ENCODE measurements around the gene MRI1. TPM values are rescaled to one million over a fixed set of nuclear protein-coding genes. Genes with fewer than 3 reads are reported as not detected.

The MRI1 gene
- total RNA-seq, 1 donor from 2014 or later = 20.2 TPM

GRCh38 chr19:13726323-13726722, 38.0 kb upstream of the MRI1 start:
- Mint-ChIP-seq H3K9me3 (ENCODE audit: low read depth) (no peaks in the 10 kb centered on the region), H3K4me3 (ENCODE audit: unreplicated experiment) (no peak overlapping the region), H3K4me1 (ENCODE audit: low read depth) (peaks cover 20% of the 10 kb centered on the region), H3K27ac (ENCODE audit: unreplicated experiment) (no peak overlapping the region), H3K27me3 (ENCODE audit: low read depth) (no peaks in the 10 kb centered on the region), H3K36me3 (ENCODE audit: low read depth) (no peaks in the 10 kb centered on the region)
- TF ChIP-seq CTCF (IDR thresholded peaks at IDR 0.05) = no peak
- no peak for DNase-seq (ENCODE audit: low spot score)

DNA sequence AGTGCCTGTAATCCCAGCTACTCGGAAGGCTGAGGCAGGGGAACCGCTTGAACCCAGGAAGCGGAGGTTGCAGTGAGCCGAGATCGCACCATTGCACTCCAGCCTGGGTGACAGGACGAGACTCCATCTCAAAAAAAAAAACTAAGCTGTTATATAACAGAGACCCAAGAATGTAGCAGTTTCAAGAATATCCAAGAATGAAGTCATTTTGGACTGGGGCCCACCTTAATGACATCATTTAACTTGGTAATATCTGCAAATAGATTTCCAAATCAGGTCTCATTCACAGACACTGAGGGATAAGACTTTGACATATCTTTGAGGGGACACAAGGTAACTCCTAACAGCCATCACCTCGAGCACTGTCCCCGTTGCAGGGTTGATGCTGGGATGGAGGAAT, 36.5 kb upstream of the MRI1 start:
- no peak overlapping the region for H3K27ac Mint-ChIP-seq (ENCODE audit: unreplicated experiment)
- H3K36me3 Mint-ChIP-seq (ENCODE audit: low read depth) = no peaks in the 10 kb centered on the region
- no peak for TF ChIP-seq CTCF (IDR thresholded peaks at IDR 0.05)
- H3K9me3 Mint-ChIP-seq (ENCODE audit: low read depth) = no peaks in the 10 kb centered on the region
- H3K4me1 Mint-ChIP-seq (ENCODE audit: low read depth) = peaks cover 27% of the 10 kb centered on the region
- no peak overlapping the region for H3K4me3 Mint-ChIP-seq (ENCODE audit: unreplicated experiment)
- no peak for DNase-seq (ENCODE audit: low spot score)
- no peaks in the 10 kb centered on the region for H3K27me3 Mint-ChIP-seq (ENCODE audit: low read depth)

DNA sequence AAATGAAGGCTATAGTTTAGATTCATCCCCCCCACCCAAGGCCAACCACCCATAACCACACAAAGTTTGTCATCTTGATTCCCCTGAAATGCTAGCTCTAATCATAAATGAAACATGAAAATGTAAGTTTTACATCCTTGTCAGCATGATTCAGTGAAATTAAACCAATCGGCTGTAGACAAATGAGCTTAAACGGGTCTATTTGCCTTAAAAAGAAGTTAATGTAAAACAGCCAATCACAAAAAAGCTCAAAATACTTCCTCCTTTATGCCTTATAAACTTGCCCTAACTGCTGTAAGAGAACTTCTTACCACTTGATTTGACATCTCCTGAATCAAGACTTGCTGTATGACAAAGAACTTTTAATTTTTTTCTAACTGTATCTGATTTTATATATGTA, 34.5 kb upstream of the MRI1 start:
- peak overlapping the region; percentile 100 for H3K27ac Mint-ChIP-seq (ENCODE audit: unreplicated experiment)
- H3K4me1 Mint-ChIP-seq (ENCODE audit: low read depth) = peaks cover 27% of the 10 kb centered on the region
- H3K36me3 Mint-ChIP-seq (ENCODE audit: low read depth) = no peaks in the 10 kb centered on the region
- H3K27me3 Mint-ChIP-seq (ENCODE audit: low read depth) = no peaks in the 10 kb centered on the region
- no peak for DNase-seq (ENCODE audit: low spot score)
- no peak overlapping the region for H3K4me3 Mint-ChIP-seq (ENCODE audit: unreplicated experiment)
- no peak for TF ChIP-seq CTCF (IDR thresholded peaks at IDR 0.05)
- no peaks in the 10 kb centered on the region for H3K9me3 Mint-ChIP-seq (ENCODE audit: low read depth)

GRCh38 chr19:13731147-13731964, 33.0 kb upstream of the MRI1 start:
- H3K4me1 Mint-ChIP-seq (ENCODE audit: low read depth) = peaks cover 27% of the 10 kb centered on the region
- peak overlapping the region; percentile 100 for H3K27ac Mint-ChIP-seq (ENCODE audit: unreplicated experiment)
- no peaks in the 10 kb centered on the region for H3K27me3 Mint-ChIP-seq (ENCODE audit: low read depth)
- DNase-seq (ENCODE audit: low spot score) = peak; percentile 98
- H3K9me3 Mint-ChIP-seq (ENCODE audit: low read depth) = no peaks in the 10 kb centered on the region
- H3K4me3 Mint-ChIP-seq (ENCODE audit: unreplicated experiment) = peak overlapping the region; percentile 85
- H3K36me3 Mint-ChIP-seq (ENCODE audit: low read depth) = no peaks in the 10 kb centered on the region
- no peak for TF ChIP-seq CTCF (IDR thresholded peaks at IDR 0.05)

GRCh38 chr19:13732337-13732736, 32.0 kb upstream of the MRI1 start:
- peaks cover 27% of the 10 kb centered on the region for H3K4me1 Mint-ChIP-seq (ENCODE audit: low read depth)

More at GRCh38 chr19:13732337-13732736, 32.0 kb upstream of the MRI1 start:
- peak overlapping the region; percentile 85 for H3K4me3 Mint-ChIP-seq (ENCODE audit: unreplicated experiment)
- no peaks in the 10 kb centered on the region for H3K9me3 Mint-ChIP-seq (ENCODE audit: low read depth)
- peak overlapping the region; percentile 100 for H3K27ac Mint-ChIP-seq (ENCODE audit: unreplicated experiment)
- TF ChIP-seq CTCF (IDR thresholded peaks at IDR 0.05) = no peak
- no peaks in the 10 kb centered on the region for H3K27me3 Mint-ChIP-seq (ENCODE audit: low read depth)
- no peaks in the 10 kb centered on the region for H3K36me3 Mint-ChIP-seq (ENCODE audit: low read depth)
- DNase-seq (ENCODE audit: low spot score) = no peak
